Ascending aorta (tissue), 2 donors: Measurements from ENCODE around the gene ZNF576. TPM values are rescaled to one million over a fixed set of nuclear protein-coding genes. Genes with fewer than 3 reads are reported as not detected.
"Not testable (repeated sequence)": the region's sequence is repeated elsewhere in the genome, so short reads cannot be mapped to it uniquely, and the experiment has no call there.

Source experiments
- DNase-seq, 2 donors: peaks; one replicate each; pipeline ENCODE4 v3.0.0-alpha.2; 2019; ENCODE audit warnings: low spot score in 2 of 2
- H3K27ac ChIP-seq, 2 donors: fragments of 200-600 bp; sonication (generic); one replicate each; pipeline ENCODE4 v1.5.1; 2016 to 2017; ENCODE audit warnings: mild to moderate bottlenecking in 1 of 2
- H3K27me3 ChIP-seq: fragments of 200-600 bp; sonication (generic); one replicate; pipeline ENCODE4 v1.5.1; 2017
- H3K36me3 ChIP-seq, 2 donors: fragments of 200-600 bp; sonication (generic); one replicate each; pipeline ENCODE4 v1.5.1; 2016
- H3K4me1 ChIP-seq, 2 donors: fragments of 200-600 bp; sonication (generic); one replicate each; pipeline ENCODE4 v1.5.1; 2016 to 2017; ENCODE audit warnings: mild to moderate bottlenecking in 1 of 2
- H3K4me3 ChIP-seq, 2 donors: fragments of 200-600 bp; sonication (generic); one replicate each; pipeline ENCODE4 v1.5.1; 2016 to 2017; ENCODE audit warnings: mild to moderate bottlenecking in 1 of 2
- H3K9me3 ChIP-seq, 2 donors: fragments of 200-600 bp; sonication (generic); one replicate each; pipeline ENCODE4 v1.5.1; 2016
- CTCF ChIP-seq, 3 experiments: fragments of 200-600 bp in 2 of 3; fragments of 450-650 bp in 1 of 3; sonication (generic) in 2 of 3; IDR thresholded peaks; one replicate each; pipeline ENCODE4 v1.5.1; 2016 to 2019; ENCODE audit warnings: antibody characterized with exemption in 3 of 3, mild to moderate bottlenecking in 1 of 3, moderate library complexity in 1 of 3
- intact Hi-C: fragments of 100-400 bp; cut with DNase I; formaldehyde crosslinking; loops from one replicate; pipeline ENCODE4 v1.15.1; 2023
- total RNA-seq: library from RNA; depleted of rRNA; stranded (reverse); fragments of >200 nt; gene quantifications from one replicate; pipeline ENCODE4 v1.1.0, GENCODE V29; 2016

ZNF576 gene
- total RNA-seq, 1 donor from 2014 or later = 3.1 TPM

DNA sequence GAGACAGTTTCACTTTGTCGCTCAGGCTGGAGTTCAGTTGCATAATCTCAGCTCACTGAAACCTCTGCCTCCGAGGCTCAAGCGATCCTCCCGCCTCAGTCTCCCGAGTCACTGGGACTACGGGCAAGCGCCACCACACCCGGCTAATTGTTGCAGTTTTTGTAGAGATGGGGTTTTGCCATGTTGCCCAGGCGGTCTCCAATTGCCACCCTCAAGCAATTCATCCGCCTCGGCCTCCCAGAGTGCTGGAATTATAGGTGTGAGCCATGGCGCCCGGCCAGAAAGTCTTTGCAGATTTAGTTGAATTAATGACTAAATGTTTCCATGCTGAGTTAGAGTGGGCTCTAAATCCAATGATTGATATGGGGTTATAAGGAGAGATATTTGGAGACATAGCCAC, 47.8 kb downstream of the ZNF576 start:
- intact Hi-C loops = no loop called here
- Histone ChIP-seq H3K27ac (no peak overlapping the region), H3K4me1 (peaks cover 0 to 7% of the 10 kb centered on the region in 2 donors), H3K36me3 (peaks cover 13 to 20% of the 10 kb centered on the region in 2 donors), H3K4me3 (no peak overlapping the region), H3K9me3 (peaks cover 0 to 5% of the 10 kb centered on the region in 2 donors), H3K27me3 (no peaks in the 10 kb centered on the region)
- DNase-seq = no peak
- no peak for TF ChIP-seq CTCF (IDR thresholded peaks at IDR 0.05)

- no peak for DNase-seq
- TF ChIP-seq CTCF (IDR thresholded peaks at IDR 0.05) = no peak
- Histone ChIP-seq H3K36me3 (peaks cover 13 to 38% of the 10 kb centered on the region in 2 donors), H3K4me3 (no peak overlapping the region), H3K27ac (no peak overlapping the region), H3K27me3 (no peaks in the 10 kb centered on the region), H3K4me1 (no peaks in the 10 kb centered on the region), H3K9me3 (peaks cover 0 to 5% of the 10 kb centered on the region in 2 donors)
- intact Hi-C loops = no loop called here
Observed at GRCh38 chr19:43648633-43649032, 52.2 kb downstream of the ZNF576 start.

- no peak overlapping the region for H3K4me3 ChIP-seq
- TF ChIP-seq CTCF (IDR thresholded peaks at IDR 0.05) = no peak
- peaks cover 0 to 5% of the 10 kb centered on the region in 2 donors for H3K9me3 ChIP-seq
- H3K4me1 ChIP-seq = no peaks in the 10 kb centered on the region
- no peak overlapping the region for H3K27ac ChIP-seq
- DNase-seq = no peak
- no peaks in the 10 kb centered on the region for H3K27me3 ChIP-seq
- intact Hi-C loops = no loop called here
- H3K36me3 ChIP-seq = peaks cover 15 to 47% of the 10 kb centered on the region in 2 donors
Observed at GRCh38 chr19:43649514-43649913, 53.1 kb downstream of the ZNF576 start.

DNA sequence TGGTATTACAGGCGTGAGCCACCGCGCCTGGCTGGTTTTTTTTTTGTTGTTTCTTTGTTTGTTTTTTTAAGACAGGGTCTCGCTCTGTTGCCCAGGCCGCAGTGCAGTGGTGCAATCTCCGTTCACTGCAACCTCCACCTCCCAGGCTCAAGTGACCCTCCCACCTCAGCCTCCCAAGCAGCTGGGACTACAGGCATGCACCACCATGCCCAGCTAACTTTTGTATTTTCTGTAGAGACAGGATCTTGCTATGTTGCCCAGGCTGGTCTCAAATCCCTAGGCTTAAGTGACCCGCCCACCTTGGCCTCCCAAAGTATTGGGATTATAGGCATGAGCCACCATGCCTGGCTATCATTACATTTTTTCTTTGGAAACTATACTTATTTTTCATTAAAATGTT, 53.9 kb downstream of the ZNF576 start:
- H3K4me3 ChIP-seq, DNase-seq, H3K9me3 ChIP-seq, H3K27me3 ChIP-seq, H3K27ac ChIP-seq, H3K4me1 ChIP-seq: not testable (repeated sequence)
- H3K36me3 ChIP-seq = peaks cover 21 to 53% of the 10 kb centered on the region in 2 donors
- intact Hi-C loops = loop anchor here (5.0 to 10.0 kb wide), 2 partner anchors 93 to 205 kb away; no protein-coding TSS in a partner anchor

Other genes starting within 250 kb of the ZNF576 start
- not detected for gene CD177, start 242.9 kb upstream of the ZNF576 start, total RNA-seq
- not detected for gene TEX101, start 181.7 kb upstream of the ZNF576 start, total RNA-seq
- gene LYPD3, start 131.0 kb upstream of the ZNF576 start, total RNA-seq = not detected
- gene PHLDB3, start 91.8 kb upstream of the ZNF576 start, total RNA-seq = 1.8 TPM
- 118 TPM for gene ETHE1, start 69.4 kb upstream of the ZNF576 start, total RNA-seq
- gene ZNF575, start 63.4 kb upstream of the ZNF576 start, total RNA-seq = not detected
- 6.4 TPM for gene XRCC1, start 21.1 kb upstream of the ZNF576 start, total RNA-seq
- gene PINLYP, start 20.8 kb upstream of the ZNF576 start, total RNA-seq = 2.2 TPM
- gene IRGQ, start 461 bp upstream of the ZNF576 start, total RNA-seq = 17.2 TPM
- gene SRRM5, start 15.5 kb downstream of the ZNF576 start, total RNA-seq = 0.32 TPM
- 37.3 TPM for gene ZNF428, start 23.0 kb downstream of the ZNF576 start, total RNA-seq
- 3.5 TPM for gene CADM4, start 43.3 kb downstream of the ZNF576 start, total RNA-seq
- gene PLAUR, start 73.6 kb downstream of the ZNF576 start, total RNA-seq = 30.2 TPM
- gene IRGC, start 119.5 kb downstream of the ZNF576 start, total RNA-seq = not detected
- gene SMG9, start 158.4 kb downstream of the ZNF576 start, total RNA-seq = 126 TPM
- gene KCNN4, start 184.4 kb downstream of the ZNF576 start, total RNA-seq = 2.3 TPM
- gene LYPD5, start 205.9 kb downstream of the ZNF576 start, total RNA-seq = not detected
- gene ZNF283, start 230.7 kb downstream of the ZNF576 start, total RNA-seq = not detected